AG09319 (cell line): ENCODE measurements around the gene KLK15.

Experiments used
- DNase-seq: peaks from one replicate; pipeline ENCODE4 v3.0.0-alpha.2; 2010; ENCODE audit warnings: low read depth; ENCODE audit errors: extremely low read depth
- CTCF ChIP-seq: IDR thresholded peaks from 2 replicates; pipeline ENCODE4 v1.5.1; 2011; ENCODE audit warnings: low read depth, mild to moderate bottlenecking, inconsistent platforms, low read length, moderate library complexity

The KLK15 gene

GRCh38 chr19:50875795-50876422 is 42.5 kb upstream of the KLK15 start:
- DNase-seq, result no peak
- TF ChIP-seq CTCF, result no peak

DNA sequence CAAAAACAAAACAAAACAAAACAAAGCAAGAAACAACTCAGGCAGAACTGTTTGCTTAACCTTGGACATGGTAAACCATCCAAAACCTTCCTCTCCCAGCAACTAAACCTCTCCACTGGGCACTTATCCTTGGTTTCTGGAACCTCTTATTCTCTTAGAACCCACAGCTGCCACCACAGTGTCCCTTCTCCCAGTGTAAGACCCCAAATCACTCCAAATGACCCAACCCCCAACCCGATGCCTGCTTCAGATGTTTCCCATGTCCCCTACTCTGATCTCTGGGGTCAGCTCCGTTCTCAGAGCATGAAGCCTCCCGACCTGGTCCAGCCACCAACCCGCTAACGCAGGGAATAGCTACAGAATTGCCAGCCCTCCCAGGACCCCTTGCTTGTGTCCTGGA is 40.8 kb upstream of the KLK15 start:
- no peak for DNase-seq
- no peak for TF ChIP-seq CTCF

DNA sequence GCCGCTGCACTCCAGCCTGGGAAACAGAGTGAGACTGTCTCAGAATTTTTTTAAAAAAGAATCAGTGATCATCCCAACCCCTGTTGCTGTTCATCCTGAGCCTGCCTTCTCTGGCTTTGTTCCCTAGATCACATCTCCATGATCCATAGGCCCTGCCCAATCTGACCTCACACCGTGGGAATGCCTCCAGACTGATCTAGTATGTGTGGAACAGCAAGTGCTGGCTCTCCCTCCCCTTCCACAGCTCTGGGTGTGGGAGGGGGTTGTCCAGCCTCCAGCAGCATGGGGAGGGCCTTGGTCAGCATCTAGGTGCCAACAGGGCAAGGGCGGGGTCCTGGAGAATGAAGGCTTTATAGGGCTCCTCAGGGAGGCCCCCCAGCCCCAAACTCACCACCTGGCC is 39.7 kb upstream of the KLK15 start, which contains the start of gene KLK2:
Gene KLK2 (plus strand): TSS at position 384 of the 400 bp plus-strand sequence. CDS start 35 bp downstream, outside the sequence.
- DNase-seq, result no peak
- TF ChIP-seq CTCF, result no peak

GRCh38 chr19:50870417-50871089 is 37.2 kb upstream of the KLK15 start:
- no peak for DNase-seq

DNA sequence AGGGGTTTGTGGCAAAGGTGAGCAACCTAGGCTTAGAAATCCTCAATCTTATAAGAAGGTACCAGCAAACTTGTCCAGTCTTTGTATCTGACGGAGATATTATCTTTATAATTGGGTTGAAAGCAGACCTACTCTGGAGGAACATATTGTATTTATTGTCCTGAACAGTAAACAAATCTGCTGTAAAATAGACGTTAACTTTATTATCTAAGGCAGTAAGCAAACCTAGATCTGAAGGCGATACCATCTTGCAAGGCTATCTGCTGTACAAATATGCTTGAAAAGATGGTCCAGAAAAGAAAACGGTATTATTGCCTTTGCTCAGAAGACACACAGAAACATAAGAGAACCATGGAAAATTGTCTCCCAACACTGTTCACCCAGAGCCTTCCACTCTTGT is 36.1 kb upstream of the KLK15 start:
- no peak for TF ChIP-seq CTCF
- DNase-seq, result no peak

More at GRCh38 chr19:50870417-50871089, 37.2 kb upstream of the KLK15 start:
- TF ChIP-seq CTCF, result no peak

DNA sequence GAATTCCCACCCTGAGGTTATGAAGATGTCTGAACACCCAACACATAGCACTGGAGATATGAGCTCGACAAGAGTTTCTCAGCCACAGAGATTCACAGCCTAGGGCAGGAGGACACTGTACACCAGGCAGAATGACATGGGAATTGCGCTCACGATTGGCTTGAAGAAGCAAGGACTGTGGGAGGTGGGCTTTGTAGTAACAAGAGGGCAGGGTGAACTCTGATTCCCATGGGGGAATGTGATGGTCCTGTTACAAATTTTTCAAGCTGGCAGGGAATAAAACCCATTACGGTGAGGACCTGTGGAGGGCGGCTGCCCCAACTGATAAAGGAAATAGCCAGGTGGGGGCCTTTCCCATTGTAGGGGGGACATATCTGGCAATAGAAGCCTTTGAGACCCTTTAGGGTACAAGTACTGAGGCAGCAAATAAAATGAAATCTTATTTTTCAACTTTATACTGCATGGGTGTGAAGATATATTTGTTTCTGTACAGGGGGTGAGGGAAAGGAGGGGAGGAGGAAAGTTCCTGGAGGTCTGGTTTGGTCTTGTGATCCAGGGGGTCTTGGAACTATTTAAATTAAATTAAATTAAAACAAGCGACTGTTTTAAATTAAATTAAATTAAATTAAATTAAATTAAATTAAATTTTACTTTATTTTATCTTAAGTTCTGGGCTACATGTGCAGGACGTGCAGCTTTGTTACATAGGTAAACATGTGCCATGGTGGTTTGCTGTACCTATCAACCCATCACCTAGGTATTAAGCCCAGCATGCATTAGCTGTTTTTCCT is 28.3 kb upstream of the KLK15 start:
- TF ChIP-seq CTCF, result no peak
- DNase-seq, result no peak

DNA sequence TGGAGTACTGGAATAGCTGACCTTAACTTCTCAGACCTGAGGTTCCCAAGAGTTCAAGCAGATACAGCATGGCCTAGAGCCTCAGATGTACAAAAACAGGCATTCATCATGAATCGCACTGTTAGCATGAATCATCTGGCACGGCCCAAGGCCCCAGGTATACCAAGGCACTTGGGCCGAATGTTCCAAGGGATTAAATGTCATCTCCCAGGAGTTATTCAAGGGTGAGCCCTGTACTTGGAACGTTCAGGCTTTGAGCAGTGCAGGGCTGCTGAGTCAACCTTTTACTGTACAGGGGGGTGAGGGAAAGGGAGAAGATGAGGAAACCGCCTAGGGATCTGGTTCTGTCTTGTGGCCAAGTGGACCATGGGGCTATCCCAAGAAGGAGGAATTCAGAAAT is 27.6 kb upstream of the KLK15 start:
- TF ChIP-seq CTCF, result no peak
- no peak for DNase-seq
